ENCODE data around the gene SLC46A1. TPM values are rescaled to one million over a fixed set of nuclear protein-coding genes. Genes with fewer than 3 reads are reported as not detected.
A peak's percentile ranks its signal among the peaks of the same experiment; 100 is the strongest.

The SLC46A1 gene
- total RNA-seq, 1 donor from 2014 or later, result 7.4 TPM

DNA sequence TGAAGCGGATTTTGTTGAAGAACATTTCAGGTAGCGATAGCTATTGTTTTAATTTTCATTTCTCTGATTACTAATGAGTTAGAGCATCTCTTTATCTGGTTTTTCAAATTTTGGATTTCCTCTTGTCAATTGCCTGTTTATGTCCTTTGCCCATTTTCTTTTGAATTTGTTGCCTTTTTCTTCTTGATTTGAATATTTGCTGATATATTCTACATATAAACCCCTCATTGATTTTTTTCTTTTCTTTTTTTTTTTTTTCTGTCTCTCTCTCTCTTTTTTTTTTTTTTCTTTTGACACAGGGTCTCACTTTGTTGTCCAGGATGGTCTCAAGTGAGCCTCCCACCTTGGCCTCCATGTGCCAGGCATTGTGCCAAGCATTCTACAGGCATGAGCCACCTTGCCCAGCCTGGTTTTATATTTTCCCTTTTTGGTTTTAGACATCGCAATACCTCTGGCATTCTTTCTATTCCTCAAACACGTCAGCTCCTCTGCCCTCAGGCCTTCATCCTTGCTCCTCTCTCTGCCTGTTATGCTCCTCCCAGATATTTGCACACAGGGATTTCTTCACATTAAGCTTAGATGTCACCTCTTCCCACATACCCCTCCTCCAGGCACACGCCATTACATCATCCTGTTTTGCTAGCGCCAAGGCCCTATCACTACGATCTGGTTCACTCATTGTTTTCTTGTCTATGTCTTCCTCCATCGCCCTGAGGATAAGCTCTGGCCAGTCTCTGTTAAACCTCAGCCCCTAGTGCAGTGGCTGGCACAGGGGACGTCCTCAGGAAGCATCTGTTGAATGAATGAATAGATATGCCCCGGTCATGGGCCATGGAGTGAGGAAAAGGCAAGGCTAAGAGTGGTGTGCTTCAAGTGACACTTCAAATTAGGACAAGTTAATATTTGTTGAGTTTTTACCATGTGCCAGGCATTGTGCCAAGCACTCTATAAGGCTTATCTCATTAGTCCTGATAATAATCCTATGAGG lies 25.9 kb downstream of the SLC46A1 start:
- Mint-ChIP-seq H3K4me3 (ENCODE audit: unreplicated experiment) (no peak overlapping the region), H3K9me3 (ENCODE audit: unreplicated experiment) (peaks cover 13% of the 10 kb centered on the region), H3K27me3 (ENCODE audit: low read depth, unreplicated experiment) (peaks cover 55% of the 10 kb centered on the region), H3K36me3 (ENCODE audit: low read depth, unreplicated experiment) (peaks cover 29% of the 10 kb centered on the region), H3K4me1 (ENCODE audit: low read depth, unreplicated experiment) (no peaks in the 10 kb centered on the region), H3K27ac (ENCODE audit: unreplicated experiment) (no peak overlapping the region)
- Histone ChIP-seq H3K4me3 (ENCODE audit: insufficient read depth, low read depth, low read length) (no peak overlapping the region), H3K27me3 (ENCODE audit: insufficient read depth, low read length) (no peaks in the 10 kb centered on the region), H3K27ac (ENCODE audit: low read depth, low read length) (no peak overlapping the region), H3K4me2 (ENCODE audit: low read length) (no peak overlapping the region), H3K9me3 (ENCODE audit: insufficient read depth, low read depth, low read length) (no peaks in the 10 kb centered on the region), H3K4me1 (ENCODE audit: insufficient read depth, low read length) (peaks cover 6% of the 10 kb centered on the region), H3K36me3 (ENCODE audit: insufficient read depth, low read length) (no peaks in the 10 kb centered on the region), H4K20me1 (ENCODE audit: insufficient read depth, low read length) (peaks cover 48% of the 10 kb centered on the region), H2AFZ (ENCODE audit: low read depth, low read length) (no peak overlapping the region), H3K79me2 (ENCODE audit: insufficient read depth, low read length) (no peaks in the 10 kb centered on the region), H3K9ac (ENCODE audit: low read length) (no peak overlapping the region)
- TF ChIP-seq EZH2 (IDR thresholded peaks at IDR 0.05; ENCODE audit: insufficient read depth, low read length), result no peak
- TF ChIP-seq, protein P1, sequence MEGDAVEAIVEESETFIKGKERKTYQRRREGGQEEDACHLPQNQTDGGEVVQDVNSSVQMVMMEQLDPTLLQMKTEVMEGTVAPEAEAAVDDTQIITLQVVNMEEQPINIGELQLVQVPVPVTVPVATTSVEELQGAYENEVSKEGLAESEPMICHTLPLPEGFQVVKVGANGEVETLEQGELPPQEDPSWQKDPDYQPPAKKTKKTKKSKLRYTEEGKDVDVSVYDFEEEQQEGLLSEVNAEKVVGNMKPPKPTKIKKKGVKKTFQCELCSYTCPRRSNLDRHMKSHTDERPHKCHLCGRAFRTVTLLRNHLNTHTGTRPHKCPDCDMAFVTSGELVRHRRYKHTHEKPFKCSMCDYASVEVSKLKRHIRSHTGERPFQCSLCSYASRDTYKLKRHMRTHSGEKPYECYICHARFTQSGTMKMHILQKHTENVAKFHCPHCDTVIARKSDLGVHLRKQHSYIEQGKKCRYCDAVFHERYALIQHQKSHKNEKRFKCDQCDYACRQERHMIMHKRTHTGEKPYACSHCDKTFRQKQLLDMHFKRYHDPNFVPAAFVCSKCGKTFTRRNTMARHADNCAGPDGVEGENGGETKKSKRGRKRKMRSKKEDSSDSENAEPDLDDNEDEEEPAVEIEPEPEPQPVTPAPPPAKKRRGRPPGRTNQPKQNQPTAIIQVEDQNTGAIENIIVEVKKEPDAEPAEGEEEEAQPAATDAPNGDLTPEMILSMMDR (IDR thresholded peaks at IDR 0.05; ENCODE audit: insufficient read depth, low read depth, low read length), result no peak
- FAIRE-seq (no peak), DNase-seq (ENCODE audit: low read depth) (peak; percentile 48)

GRCh38 chr17:28372945-28373274 lies 33.1 kb downstream of the SLC46A1 start:
- DNase-seq (ENCODE audit: low read depth) (no peak), FAIRE-seq (no peak)
- TF ChIP-seq, protein P1 (IDR thresholded peaks at IDR 0.05; ENCODE audit: insufficient read depth, low read depth, low read length), result no peak
- no peak for TF ChIP-seq EZH2 (IDR thresholded peaks at IDR 0.05; ENCODE audit: insufficient read depth, low read length)
- H3K4me3 Mint-ChIP-seq (ENCODE audit: unreplicated experiment), result peak overlapping the region; percentile 81
- Histone ChIP-seq H3K4me2 (ENCODE audit: low read length) (peak overlapping the region; percentile 100), H3K79me2 (ENCODE audit: insufficient read depth, low read length) (peaks cover 12% of the 10 kb centered on the region), H3K9me3 (ENCODE audit: insufficient read depth, low read depth, low read length) (no peaks in the 10 kb centered on the region), H4K20me1 (ENCODE audit: insufficient read depth, low read length) (peaks cover 38% of the 10 kb centered on the region), H3K4me1 (ENCODE audit: insufficient read depth, low read length) (peaks cover 21% of the 10 kb centered on the region), H3K27me3 (ENCODE audit: insufficient read depth, low read length) (no peaks in the 10 kb centered on the region), H3K27ac (ENCODE audit: low read depth, low read length) (no peak overlapping the region), H3K9ac (ENCODE audit: low read length) (peak overlapping the region; percentile 77), H3K36me3 (ENCODE audit: insufficient read depth, low read length) (no peaks in the 10 kb centered on the region), H3K4me3 (ENCODE audit: insufficient read depth, low read depth, low read length) (peak overlapping the region; percentile 73), H2AFZ (ENCODE audit: low read depth, low read length) (no peak overlapping the region)
- H3K27me3 Mint-ChIP-seq (ENCODE audit: low read depth, unreplicated experiment), result peaks cover 16% of the 10 kb centered on the region
- H3K36me3 Mint-ChIP-seq (ENCODE audit: low read depth, unreplicated experiment), result peaks cover 7% of the 10 kb centered on the region
- H3K27ac Mint-ChIP-seq (ENCODE audit: unreplicated experiment), result no peak overlapping the region
- peaks cover 15% of the 10 kb centered on the region for H3K4me1 Mint-ChIP-seq (ENCODE audit: low read depth, unreplicated experiment)
- H3K9me3 Mint-ChIP-seq (ENCODE audit: unreplicated experiment), result no peaks in the 10 kb centered on the region
